Nephron progenitor cell (in vitro differentiated cells): Measurements from ENCODE around the gene CPNE5.

Experiments
- DNase-seq: peaks from one replicate; pipeline ENCODE4 v3.0.0; 2021
- H3K27ac Mint-ChIP-seq: 2 replicates; pipeline ENCODE4 v1.8.0; 2021; ENCODE audit warnings: mild to moderate bottlenecking, moderate library complexity, mixed read lengths
- H3K27me3 Mint-ChIP-seq: 2 replicates; pipeline ENCODE4 v1.8.0; 2021; ENCODE audit warnings: mild to moderate bottlenecking, low read depth, mixed read lengths; ENCODE audit not compliant: poor library complexity
- H3K36me3 Mint-ChIP-seq: 2 replicates; pipeline ENCODE4 v1.8.0; 2021; ENCODE audit warnings: low read depth, mixed read lengths
- H3K4me1 Mint-ChIP-seq: 2 replicates; pipeline ENCODE4 v1.8.0; 2021; ENCODE audit warnings: mixed read lengths
- H3K4me3 Mint-ChIP-seq: 2 replicates; pipeline ENCODE4 v1.8.0; 2021; ENCODE audit warnings: mild to moderate bottlenecking, moderate library complexity, mixed read lengths
- H3K9me3 Mint-ChIP-seq: 2 replicates; pipeline ENCODE4 v1.8.0; 2021; ENCODE audit warnings: mild to moderate bottlenecking, moderate library complexity, mixed read lengths
- CTCF ChIP-seq: fragments of 200-600 bp; sonication (generic); IDR thresholded peaks from 2 replicates; pipeline ENCODE4 v1.5.0; 2021; ENCODE audit warnings: antibody characterized with exemption

CPNE5 gene

GRCh38 chr6:36776167-36776566, 63.1 kb downstream of the CPNE5 start:
- Mint-ChIP-seq H3K4me3 (no peak overlapping the region), H3K36me3 (no peaks in the 10 kb centered on the region), H3K4me1 (peaks cover 46% of the 10 kb centered on the region), H3K27ac (no peak overlapping the region), H3K9me3 (no peaks in the 10 kb centered on the region), H3K27me3 (peaks cover 41% of the 10 kb centered on the region)
- TF ChIP-seq CTCF, result no peak
- DNase-seq, result no peak

- TF ChIP-seq CTCF, result no peak
- Mint-ChIP-seq H3K27me3 (peaks cover 42% of the 10 kb centered on the region), H3K4me1 (peaks cover 40% of the 10 kb centered on the region), H3K27ac (peak overlapping the region; percentile 52), H3K9me3 (no peaks in the 10 kb centered on the region), H3K36me3 (no peaks in the 10 kb centered on the region), H3K4me3 (no peak overlapping the region)
- no peak for DNase-seq
Measured at GRCh38 chr6:36774331-36774730, 64.9 kb downstream of the CPNE5 start.

- peaks cover 47% of the 10 kb centered on the region for H3K4me1 Mint-ChIP-seq
Measured at GRCh38 chr6:36772397-36772796, 66.8 kb downstream of the CPNE5 start.

GRCh38 chr6:36771145-36771544, 68.1 kb downstream of the CPNE5 start:
- H3K9me3 Mint-ChIP-seq, result no peaks in the 10 kb centered on the region
- DNase-seq, result no peak
- H3K27ac Mint-ChIP-seq, result peak overlapping the region; percentile 13
- H3K4me1 Mint-ChIP-seq, result peaks cover 45% of the 10 kb centered on the region
- H3K27me3 Mint-ChIP-seq, result peaks cover 19% of the 10 kb centered on the region
- no peaks in the 10 kb centered on the region for H3K36me3 Mint-ChIP-seq
- H3K4me3 Mint-ChIP-seq, result no peak overlapping the region
- no peak for TF ChIP-seq CTCF

More at GRCh38 chr6:36772397-36772796, 66.8 kb downstream of the CPNE5 start:
- no peak for TF ChIP-seq CTCF
- H3K4me3 Mint-ChIP-seq, result no peak overlapping the region
- peaks cover 28% of the 10 kb centered on the region for H3K27me3 Mint-ChIP-seq
- no peaks in the 10 kb centered on the region for H3K36me3 Mint-ChIP-seq
- DNase-seq, result no peak
- no peak overlapping the region for H3K27ac Mint-ChIP-seq
- no peaks in the 10 kb centered on the region for H3K9me3 Mint-ChIP-seq

GRCh38 chr6:36769676-36770499, 69.4 kb downstream of the CPNE5 start:
- H3K4me1 Mint-ChIP-seq, result peaks cover 58% of the 10 kb centered on the region
- no peaks in the 10 kb centered on the region for H3K9me3 Mint-ChIP-seq
- H3K4me3 Mint-ChIP-seq, result no peak overlapping the region
- DNase-seq, result no peak
- peak overlapping the region; percentile 32 for H3K27ac Mint-ChIP-seq
- H3K27me3 Mint-ChIP-seq, result peaks cover 20% of the 10 kb centered on the region
- no peaks in the 10 kb centered on the region for H3K36me3 Mint-ChIP-seq
- TF ChIP-seq CTCF, result no peak

- no peak for TF ChIP-seq CTCF
- Mint-ChIP-seq H3K4me3 (no peak overlapping the region), H3K9me3 (no peaks in the 10 kb centered on the region), H3K27me3 (peaks cover 13% of the 10 kb centered on the region), H3K4me1 (peaks cover 59% of the 10 kb centered on the region), H3K36me3 (no peaks in the 10 kb centered on the region), H3K27ac (peak overlapping the region; percentile 32)
- no peak for DNase-seq
Measured at GRCh38 chr6:36769183-36769675, 70.0 kb downstream of the CPNE5 start.
